Peyer's patch (tissue), 4 donors: ENCODE measurements around the gene C22orf31.
"Not testable (repeated sequence)": the region's sequence is repeated elsewhere in the genome, so short reads cannot be mapped to it uniquely, and the experiment has no call there.

Experiments
- POLR2A ChIP-seq, 2 donors: fragments of 450-650 bp; IDR thresholded peaks; one replicate each; pipeline ENCODE4 v1.5.1; 2017; ENCODE audit warnings: antibody characterized with exemption in 2 of 2, mild to moderate bottlenecking in 2 of 2, moderate library complexity in 2 of 2
- TF ChIP-seq, protein P1 (sequence below), 6 experiments: fragments of 450-650 bp in 4 of 6; fragments of 200-600 bp in 2 of 6; sonication (generic) in 1 of 6; IDR thresholded peaks; one replicate each; pipeline ENCODE4 v1.5.1; 2017 to 2019; ENCODE audit warnings: antibody characterized with exemption in 6 of 6, mild to moderate bottlenecking in 3 of 6, moderate library complexity in 1 of 6

DNA sequence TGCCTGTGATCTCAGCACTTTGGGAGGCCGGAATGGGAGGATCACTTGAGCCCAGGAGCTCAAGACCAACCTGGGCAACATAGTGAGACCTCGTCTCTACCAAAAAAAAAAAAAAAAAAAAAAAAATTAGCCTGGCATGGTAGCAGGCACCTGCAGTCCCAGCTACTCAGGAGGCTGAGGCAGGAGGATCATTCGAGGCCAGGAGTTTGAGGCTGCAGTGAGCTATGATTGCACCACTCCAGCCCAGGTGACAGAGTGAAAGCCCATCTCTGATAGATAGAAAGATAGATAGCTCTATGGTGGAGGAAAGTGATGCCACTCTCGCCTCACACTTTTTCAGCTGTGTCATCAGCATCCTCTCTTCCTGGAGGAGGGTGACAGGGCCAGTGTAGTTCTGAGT lies 21.9 kb downstream of the C22orf31 start:
- TF ChIP-seq, protein P1, sequence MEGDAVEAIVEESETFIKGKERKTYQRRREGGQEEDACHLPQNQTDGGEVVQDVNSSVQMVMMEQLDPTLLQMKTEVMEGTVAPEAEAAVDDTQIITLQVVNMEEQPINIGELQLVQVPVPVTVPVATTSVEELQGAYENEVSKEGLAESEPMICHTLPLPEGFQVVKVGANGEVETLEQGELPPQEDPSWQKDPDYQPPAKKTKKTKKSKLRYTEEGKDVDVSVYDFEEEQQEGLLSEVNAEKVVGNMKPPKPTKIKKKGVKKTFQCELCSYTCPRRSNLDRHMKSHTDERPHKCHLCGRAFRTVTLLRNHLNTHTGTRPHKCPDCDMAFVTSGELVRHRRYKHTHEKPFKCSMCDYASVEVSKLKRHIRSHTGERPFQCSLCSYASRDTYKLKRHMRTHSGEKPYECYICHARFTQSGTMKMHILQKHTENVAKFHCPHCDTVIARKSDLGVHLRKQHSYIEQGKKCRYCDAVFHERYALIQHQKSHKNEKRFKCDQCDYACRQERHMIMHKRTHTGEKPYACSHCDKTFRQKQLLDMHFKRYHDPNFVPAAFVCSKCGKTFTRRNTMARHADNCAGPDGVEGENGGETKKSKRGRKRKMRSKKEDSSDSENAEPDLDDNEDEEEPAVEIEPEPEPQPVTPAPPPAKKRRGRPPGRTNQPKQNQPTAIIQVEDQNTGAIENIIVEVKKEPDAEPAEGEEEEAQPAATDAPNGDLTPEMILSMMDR (IDR thresholded peaks at IDR 0.05) = not testable (repeated sequence)
- not testable (repeated sequence) for TF ChIP-seq POLR2A (IDR thresholded peaks at IDR 0.05)
